Suprapubic skin (tissue), 4 donors: ENCODE results near the gene CCDC85A.

Experiments
- CTCF ChIP-seq, 2 donors: fragments of 200-600 bp in 1 of 2; fragments of 450-650 bp in 1 of 2; sonication (generic) in 1 of 2; IDR thresholded peaks; one replicate each; pipeline ENCODE4 v1.5.1; 2016 to 2019; ENCODE audit warnings: antibody characterized with exemption in 2 of 2, mild to moderate bottlenecking in 1 of 2, moderate library complexity in 1 of 2
- EP300 ChIP-seq: sonication (generic); formaldehyde crosslinking; IDR thresholded peaks from one replicate; pipeline ENCODE4 v1.6.1; 2017; ENCODE audit warnings: antibody characterized with exemption
- POLR2A ChIP-seq, 2 donors: fragments of 450-650 bp; IDR thresholded peaks; one replicate each; pipeline ENCODE4 v1.6.1; 2017; ENCODE audit warnings: antibody characterized with exemption in 2 of 2, mild to moderate bottlenecking in 2 of 2, moderate library complexity in 2 of 2
- POLR2AphosphoS5 ChIP-seq, 3 donors: sonication (generic); formaldehyde crosslinking; IDR thresholded peaks; one replicate each; pipeline ENCODE4 v1.6.1; 2017; ENCODE audit warnings: antibody characterized with exemption in 3 of 3

- TF ChIP-seq CTCF (IDR thresholded peaks at IDR 0.05) (no peak), POLR2A (IDR thresholded peaks at IDR 0.05) (no peak), EP300 (no peak), POLR2AphosphoS5 (IDR thresholded peaks at IDR 0.05) (no peak)
Measured at GRCh38 chr2:56250153-56250729, 66.5 kb downstream of the CCDC85A start.
